Right lobe of liver (tissue), 4 donors: Measurements from ENCODE around the gene KRT6A.
"Not testable (repeated sequence)": the region's sequence is repeated elsewhere in the genome, so short reads cannot be mapped to it uniquely, and the experiment has no call there.

Experiments
- POLR2A ChIP-seq: fragments of 450-650 bp; IDR thresholded peaks from one replicate; pipeline ENCODE4 v1.6.1; 2017; ENCODE audit warnings: antibody characterized with exemption, mild to moderate bottlenecking
- TF ChIP-seq, protein P1 (sequence below), 4 donors: fragments of 200-600 bp in 3 of 4; fragments of 450-650 bp in 1 of 4; IDR thresholded peaks; one replicate each; pipeline versions ENCODE4 v1.5.1 to v1.8.0; 2016 to 2022; ENCODE audit warnings: antibody characterized with exemption in 4 of 4, mild to moderate bottlenecking in 2 of 4
- donor health status: DM: no; HTN: no; CAD: no.
- donor health status: DM: no; HTN: no; CAD: no.
- donor health status: DM: no; HTN: yes; CAD: no.

GRCh38 chr12:52487744-52488443 is 5.2 kb downstream of the KRT6A start:
- TF ChIP-seq POLR2A: not testable (repeated sequence)
- TF ChIP-seq, protein P1, sequence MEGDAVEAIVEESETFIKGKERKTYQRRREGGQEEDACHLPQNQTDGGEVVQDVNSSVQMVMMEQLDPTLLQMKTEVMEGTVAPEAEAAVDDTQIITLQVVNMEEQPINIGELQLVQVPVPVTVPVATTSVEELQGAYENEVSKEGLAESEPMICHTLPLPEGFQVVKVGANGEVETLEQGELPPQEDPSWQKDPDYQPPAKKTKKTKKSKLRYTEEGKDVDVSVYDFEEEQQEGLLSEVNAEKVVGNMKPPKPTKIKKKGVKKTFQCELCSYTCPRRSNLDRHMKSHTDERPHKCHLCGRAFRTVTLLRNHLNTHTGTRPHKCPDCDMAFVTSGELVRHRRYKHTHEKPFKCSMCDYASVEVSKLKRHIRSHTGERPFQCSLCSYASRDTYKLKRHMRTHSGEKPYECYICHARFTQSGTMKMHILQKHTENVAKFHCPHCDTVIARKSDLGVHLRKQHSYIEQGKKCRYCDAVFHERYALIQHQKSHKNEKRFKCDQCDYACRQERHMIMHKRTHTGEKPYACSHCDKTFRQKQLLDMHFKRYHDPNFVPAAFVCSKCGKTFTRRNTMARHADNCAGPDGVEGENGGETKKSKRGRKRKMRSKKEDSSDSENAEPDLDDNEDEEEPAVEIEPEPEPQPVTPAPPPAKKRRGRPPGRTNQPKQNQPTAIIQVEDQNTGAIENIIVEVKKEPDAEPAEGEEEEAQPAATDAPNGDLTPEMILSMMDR (IDR thresholded peaks at IDR 0.05): not testable (repeated sequence)
